Loucy (cell line): ENCODE results near the gene EFCAB9.

Experiments
- EZH2phosphoT487 ChIP-seq: fragments of 200-600 bp; IDR thresholded peaks from 2 replicates; pipeline ENCODE4 v1.6.1; 2018; ENCODE audit warnings: antibody characterized with exemption, mild to moderate bottlenecking, moderate library complexity, borderline replicate concordance
- TF ChIP-seq, protein P1 (sequence below): fragments of 200-600 bp; sonication (generic); conservative IDR thresholded peaks from 2 replicates; pipeline ENCODE4 v1.5.1; 2014; ENCODE audit warnings: mild to moderate bottlenecking, antibody characterized with exemption, low read length

- TF ChIP-seq, protein P1, sequence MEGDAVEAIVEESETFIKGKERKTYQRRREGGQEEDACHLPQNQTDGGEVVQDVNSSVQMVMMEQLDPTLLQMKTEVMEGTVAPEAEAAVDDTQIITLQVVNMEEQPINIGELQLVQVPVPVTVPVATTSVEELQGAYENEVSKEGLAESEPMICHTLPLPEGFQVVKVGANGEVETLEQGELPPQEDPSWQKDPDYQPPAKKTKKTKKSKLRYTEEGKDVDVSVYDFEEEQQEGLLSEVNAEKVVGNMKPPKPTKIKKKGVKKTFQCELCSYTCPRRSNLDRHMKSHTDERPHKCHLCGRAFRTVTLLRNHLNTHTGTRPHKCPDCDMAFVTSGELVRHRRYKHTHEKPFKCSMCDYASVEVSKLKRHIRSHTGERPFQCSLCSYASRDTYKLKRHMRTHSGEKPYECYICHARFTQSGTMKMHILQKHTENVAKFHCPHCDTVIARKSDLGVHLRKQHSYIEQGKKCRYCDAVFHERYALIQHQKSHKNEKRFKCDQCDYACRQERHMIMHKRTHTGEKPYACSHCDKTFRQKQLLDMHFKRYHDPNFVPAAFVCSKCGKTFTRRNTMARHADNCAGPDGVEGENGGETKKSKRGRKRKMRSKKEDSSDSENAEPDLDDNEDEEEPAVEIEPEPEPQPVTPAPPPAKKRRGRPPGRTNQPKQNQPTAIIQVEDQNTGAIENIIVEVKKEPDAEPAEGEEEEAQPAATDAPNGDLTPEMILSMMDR, result no peak
- TF ChIP-seq EZH2phosphoT487, result no peak
Measured at GRCh38 chr5:172175263-172175719, 18.7 kb upstream of the EFCAB9 start.
